K562 (cell line): Measurements from ENCODE around the gene SEMA3G.

Experiments
- BHLHE40 ChIP-seq: IDR thresholded peaks from 2 replicates; pipeline ENCODE4 v1.6.1; 2011; ENCODE audit warnings: low read length, improper control_type of control experiment
- CREM ChIP-seq: IDR thresholded peaks from 2 replicates; pipeline ENCODE4 v1.6.1; 2014; ENCODE audit warnings: antibody characterized with exemption, low read depth
- EHMT2 ChIP-seq: fragments of 450-650 bp; IDR thresholded peaks from 2 replicates; pipeline ENCODE4 v1.6.1; 2018; ENCODE audit warnings: antibody characterized with exemption
- FOXJ2 ChIP-seq: fragments of 200-800 bp; sonication (Bioruptor generic); IDR thresholded peaks from 2 replicates; pipeline ENCODE4 v1.6.1; 2016; ENCODE audit warnings: missing genetic modification characterization, missing compliant biosample characterization
- JUNB ChIP-seq: fragments of 450-650 bp; formaldehyde crosslinking; conservative IDR thresholded peaks from 2 replicates; pipeline ENCODE4 v1.4.0; 2020; ENCODE audit warnings: mild to moderate bottlenecking
- NBN ChIP-seq: fragments of 450-650 bp; IDR thresholded peaks from 2 replicates; pipeline ENCODE4 v1.6.1; 2016; ENCODE audit warnings: low read depth, mild to moderate bottlenecking
- NR2F6 ChIP-seq: fragments of 450-650 bp; formaldehyde crosslinking; IDR thresholded peaks from 2 replicates; pipeline ENCODE4 v1.4.0; 2020; ENCODE audit warnings: mild to moderate bottlenecking
- POLR2AphosphoS5 ChIP-seq: IDR thresholded peaks from 2 replicates; pipeline ENCODE4 v1.6.1; 2011; ENCODE audit warnings: mild to moderate bottlenecking, low read depth, low read length, moderate library complexity; ENCODE audit not compliant: control insufficient read depth, insufficient read depth
- SAFB2 ChIP-seq: fragments of 200-400 bp; formaldehyde crosslinking; IDR thresholded peaks from 2 replicates; pipeline ENCODE4 v1.6.1; 2018; ENCODE audit warnings: borderline replicate concordance, low read length, low read depth, moderate library complexity; ENCODE audit not compliant: severe bottlenecking
- ZNF785 ChIP-seq: fragments of 250-450 bp; sonication (Bioruptor Pico); IDR thresholded peaks from 2 replicates; pipeline ENCODE4 v1.4.0; 2020; ENCODE audit warnings: mild to moderate bottlenecking
- TF ChIP-seq, protein P1 (sequence below): sonication (generic); formaldehyde crosslinking; IDR thresholded peaks from 2 replicates; pipeline ENCODE4 v1.8.0; 2023; ENCODE audit warnings: mild to moderate bottlenecking, missing genetic modification reagents

DNA sequence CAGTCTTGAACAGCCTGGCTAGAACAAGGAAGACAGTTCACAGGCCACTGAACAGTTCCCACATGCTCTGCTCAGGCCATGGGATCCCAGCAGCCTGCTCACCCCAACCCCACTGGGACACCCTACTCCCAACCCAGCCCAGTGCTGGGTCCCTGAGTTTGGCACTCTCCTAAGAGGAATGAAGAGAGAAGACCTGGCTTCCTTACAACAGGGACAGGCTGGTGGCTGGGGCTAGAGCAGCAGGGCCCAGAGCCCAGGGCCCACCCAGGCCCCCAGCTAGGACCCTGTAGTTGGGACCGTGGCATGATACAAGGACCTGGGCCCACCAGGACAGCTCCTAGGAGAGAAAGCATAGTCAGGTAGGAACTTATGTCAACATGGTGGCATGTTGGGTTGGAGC, 43.4 kb downstream of the SEMA3G start:
- TF ChIP-seq POLR2AphosphoS5 (no peak), JUNB (CRISPR knock-in tag) (no peak), EHMT2 (no peak), NR2F6 (no peak), BHLHE40 (no peak), CREM (no peak), ZNF785 (CRISPR knock-in tag) (no peak), SAFB2 (no peak), FOXJ2 (tag) (no peak), NBN (no peak)
- TF ChIP-seq, protein P1, sequence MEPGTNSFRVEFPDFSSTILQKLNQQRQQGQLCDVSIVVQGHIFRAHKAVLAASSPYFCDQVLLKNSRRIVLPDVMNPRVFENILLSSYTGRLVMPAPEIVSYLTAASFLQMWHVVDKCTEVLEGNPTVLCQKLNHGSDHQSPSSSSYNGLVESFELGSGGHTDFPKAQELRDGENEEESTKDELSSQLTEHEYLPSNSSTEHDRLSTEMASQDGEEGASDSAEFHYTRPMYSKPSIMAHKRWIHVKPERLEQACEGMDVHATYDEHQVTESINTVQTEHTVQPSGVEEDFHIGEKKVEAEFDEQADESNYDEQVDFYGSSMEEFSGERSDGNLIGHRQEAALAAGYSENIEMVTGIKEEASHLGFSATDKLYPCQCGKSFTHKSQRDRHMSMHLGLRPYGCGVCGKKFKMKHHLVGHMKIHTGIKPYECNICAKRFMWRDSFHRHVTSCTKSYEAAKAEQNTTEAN (CRISPR knock-in tag), result no peak
